Epidermal melanocyte (primary cell): ENCODE results near the gene TSC22D1.

Source experiments
- DNase-seq: peaks from one replicate; pipeline ENCODE4 v3.0.0; 2011; ENCODE audit warnings: low spot score; ENCODE audit not compliant: insufficient read length

The TSC22D1 gene

DNA sequence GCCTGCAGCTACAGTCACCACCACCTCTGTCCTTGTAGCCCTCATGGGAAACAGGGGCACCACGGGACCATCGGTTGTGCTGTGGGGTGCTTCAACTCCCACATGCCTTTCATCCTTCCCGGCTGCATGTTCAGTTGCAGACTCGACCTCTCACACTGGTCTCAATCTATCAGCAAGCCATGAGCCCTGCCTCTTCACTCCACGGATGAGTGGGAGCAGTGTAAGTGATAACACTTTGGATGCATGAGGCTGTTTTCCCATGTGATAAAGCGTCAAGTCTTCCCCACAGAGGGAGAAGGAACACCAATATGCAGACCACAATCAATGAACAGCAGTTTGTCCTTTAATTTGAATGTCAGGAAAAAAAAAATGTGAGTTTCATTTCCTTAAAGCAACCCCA lies 190.3 kb downstream of the TSC22D1 start:
- no peak for DNase-seq

DNA sequence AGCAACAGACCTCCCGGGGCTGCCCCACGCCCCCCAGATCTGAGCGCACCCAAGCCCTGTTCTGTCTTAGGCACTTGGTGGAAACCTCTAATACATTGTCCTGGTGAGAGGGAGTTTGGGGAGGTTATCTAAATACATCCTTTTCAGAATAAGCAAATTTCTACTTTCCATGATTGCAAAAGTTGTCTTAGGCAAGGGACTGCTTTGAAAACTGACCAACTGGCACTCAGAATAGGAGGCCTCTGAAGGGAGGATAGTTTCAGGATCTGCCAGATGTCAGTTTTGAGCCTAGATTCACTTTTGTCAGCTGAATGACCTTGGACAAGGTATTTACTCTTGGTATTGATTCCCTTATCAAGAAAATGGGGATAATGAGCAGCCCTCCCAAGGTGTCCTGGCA lies 190.7 kb downstream of the TSC22D1 start:
- DNase-seq = no peak

DNA sequence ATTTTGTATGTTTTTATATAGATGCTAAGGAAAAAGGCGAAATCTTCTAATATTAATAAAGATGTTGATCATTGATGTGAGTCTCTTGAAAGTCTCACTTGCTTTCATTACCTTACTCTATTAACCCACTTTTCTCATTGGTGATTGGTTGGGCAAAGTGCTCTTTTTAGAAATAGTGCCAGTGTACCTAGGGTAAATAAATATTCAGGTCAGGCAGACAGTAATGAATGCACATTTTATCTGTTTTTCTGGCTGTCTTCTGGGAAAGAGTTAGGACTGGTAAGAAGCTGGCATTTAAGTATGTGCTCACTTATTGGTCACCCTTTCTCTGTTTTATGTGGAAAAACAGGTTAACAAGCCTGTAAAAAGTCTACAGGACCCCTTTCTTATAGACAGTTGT lies 191.4 kb downstream of the TSC22D1 start:
- no peak for DNase-seq

DNA sequence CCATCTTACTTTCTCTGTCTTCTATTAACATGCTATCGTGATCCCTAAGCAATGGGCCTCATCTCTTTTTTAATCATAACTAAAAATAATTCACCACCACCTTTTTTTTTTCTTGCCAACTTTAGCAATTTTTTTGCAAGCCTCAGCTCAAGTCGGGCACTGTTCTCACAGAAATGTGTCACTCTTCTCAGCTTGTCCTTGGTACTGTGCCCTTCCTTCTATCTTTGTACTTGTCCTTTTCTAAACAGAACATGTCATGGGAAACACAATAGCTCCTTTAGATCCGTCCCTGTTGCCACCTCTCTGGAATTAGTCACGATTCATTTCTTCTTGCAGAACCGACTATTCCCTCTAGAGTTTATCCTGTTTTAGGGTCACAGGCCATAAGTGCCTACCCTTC lies 192.2 kb downstream of the TSC22D1 start:
- DNase-seq = no peak

DNA sequence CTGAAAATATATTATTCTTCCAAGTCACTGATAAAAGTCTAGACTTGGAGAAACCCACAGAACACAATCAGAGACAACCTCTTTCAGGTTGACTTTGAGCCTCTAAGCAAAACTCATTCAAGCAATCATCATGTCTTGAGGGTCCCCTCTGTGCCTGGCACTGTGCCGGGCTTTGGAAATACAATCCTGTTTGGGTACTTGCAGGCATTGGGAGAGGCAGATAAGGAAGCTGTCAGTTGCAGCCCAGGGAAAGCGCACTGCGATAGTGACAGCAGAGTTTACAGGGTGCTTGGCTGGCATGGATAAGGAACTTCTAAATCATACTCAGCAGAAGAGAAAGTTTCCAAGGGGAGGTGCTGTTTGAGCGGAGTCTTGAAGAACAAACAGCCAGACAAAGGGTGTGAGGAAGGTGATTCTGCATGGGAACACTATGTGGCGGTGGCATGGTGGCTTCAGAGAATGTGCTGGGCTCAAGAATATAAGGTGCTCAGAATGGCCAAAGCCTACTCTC lies 193.4 kb downstream of the TSC22D1 start:
- no peak for DNase-seq
